RPMI7951 (cell line): Measurements from ENCODE around the gene DSCAML1. TPM values are rescaled to one million over a fixed set of nuclear protein-coding genes. Genes with fewer than 3 reads are reported as not detected.

Source experiments
- DNase-seq: peaks from one replicate; pipeline ENCODE4 v3.0.0-alpha.2; 2012; ENCODE audit warnings: low read depth
- total RNA-seq: library from RNA; depleted of rRNA; stranded (reverse); fragments of >200 nt; shearing (Covaris generic); gene quantifications from 2 replicates; pipeline ENCODE4 v1.2.3, GENCODE V29; 2014

DSCAML1 gene
- total RNA-seq, 1 experiment from 2014 or later: not detected

GRCh38 chr11:117690484-117691217 is 106.4 kb downstream of the DSCAML1 start:
- no peak for DNase-seq

GRCh38 chr11:117688255-117688797 is 108.7 kb downstream of the DSCAML1 start:
- no peak for DNase-seq

- no peak for DNase-seq
Measured at GRCh38 chr11:117687776-117688175, 109.2 kb downstream of the DSCAML1 start.

GRCh38 chr11:117686711-117687110 is 110.3 kb downstream of the DSCAML1 start:
- no peak for DNase-seq

- DNase-seq: no peak
Measured at GRCh38 chr11:117685566-117685965, 111.5 kb downstream of the DSCAML1 start.

- no peak for DNase-seq
Measured at GRCh38 chr11:117684731-117685130, 112.3 kb downstream of the DSCAML1 start.

- DNase-seq: no peak
Measured at GRCh38 chr11:117684111-117684510, 112.9 kb downstream of the DSCAML1 start.

- no peak for DNase-seq
Measured at GRCh38 chr11:117681438-117681837, 115.6 kb downstream of the DSCAML1 start.

- DNase-seq: no peak
Measured at GRCh38 chr11:117679461-117679860, 117.6 kb downstream of the DSCAML1 start.

- DNase-seq: no peak
Measured at GRCh38 chr11:117678658-117679406, 118.2 kb downstream of the DSCAML1 start.

GRCh38 chr11:117677729-117678310 is 119.2 kb downstream of the DSCAML1 start:
- no peak for DNase-seq

GRCh38 chr11:117676501-117676900 is 120.5 kb downstream of the DSCAML1 start:
- DNase-seq: no peak

GRCh38 chr11:117673602-117674001 is 123.4 kb downstream of the DSCAML1 start:
- DNase-seq: no peak

GRCh38 chr11:117671370-117671769 is 125.6 kb downstream of the DSCAML1 start:
- DNase-seq: no peak

- DNase-seq: no peak
Measured at GRCh38 chr11:117670924-117671323, 126.1 kb downstream of the DSCAML1 start.

- DNase-seq: no peak
Measured at GRCh38 chr11:117670443-117670842, 126.6 kb downstream of the DSCAML1 start.

GRCh38 chr11:117669616-117670015 is 127.4 kb downstream of the DSCAML1 start:
- DNase-seq: no peak

- no peak for DNase-seq
Measured at GRCh38 chr11:117669062-117669461, 128.0 kb downstream of the DSCAML1 start.

- no peak for DNase-seq
Measured at GRCh38 chr11:117668321-117668751, 128.7 kb downstream of the DSCAML1 start.

- no peak for DNase-seq
Measured at GRCh38 chr11:117664897-117665296, 132.1 kb downstream of the DSCAML1 start.

GRCh38 chr11:117663821-117664220 is 133.2 kb downstream of the DSCAML1 start:
- no peak for DNase-seq

GRCh38 chr11:117663414-117663813 is 133.6 kb downstream of the DSCAML1 start:
- no peak for DNase-seq
